ENCODE results near the gene PLXNB2.
A peak's percentile ranks its signal among the peaks of the same experiment; 100 is the strongest.

PLXNB2 gene

DNA sequence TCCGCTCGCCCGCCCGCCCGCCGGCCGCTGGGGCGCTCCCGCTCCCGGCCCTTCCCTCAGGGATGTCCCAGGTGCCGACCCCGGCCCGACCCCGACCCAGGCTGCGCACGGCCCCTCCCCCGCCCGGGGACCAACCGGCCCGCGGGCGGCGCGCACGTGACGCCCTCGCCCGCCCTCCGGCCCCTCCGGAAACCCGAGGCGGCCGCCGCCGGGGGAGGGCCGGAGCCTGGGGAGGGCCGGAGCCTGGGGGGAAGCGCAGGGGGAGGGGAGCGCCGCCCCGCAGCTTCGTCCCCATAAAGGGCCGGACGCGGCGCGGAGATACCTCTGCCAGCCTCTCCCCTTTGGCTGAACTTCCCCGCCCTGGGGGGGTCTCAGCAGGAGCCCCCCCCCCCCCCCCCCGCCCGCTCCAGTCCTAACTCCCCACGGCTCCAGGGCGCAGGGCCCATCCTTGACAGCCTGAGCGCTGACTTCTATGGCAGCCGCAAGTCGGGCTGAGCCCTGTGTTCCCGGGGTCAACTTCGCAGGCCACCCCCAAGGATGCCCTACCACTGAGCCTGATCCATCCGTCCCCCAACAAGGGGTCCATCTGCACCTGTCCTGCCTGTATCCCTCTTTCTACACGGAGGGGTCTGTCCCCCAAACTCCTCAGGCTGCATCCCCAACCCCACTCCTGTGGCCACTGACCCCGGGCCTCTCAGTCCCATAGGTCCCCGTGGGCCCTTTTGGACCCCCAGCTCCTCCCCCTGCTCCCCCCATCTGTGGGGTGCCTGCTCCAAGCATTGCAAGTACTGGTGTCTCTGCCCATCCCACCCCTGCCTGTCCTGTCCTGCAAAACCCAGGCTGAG, 45.6 kb downstream of the PLXNB2 start, which contains the start of gene MAPK12:
MAPK12 (minus strand) TSS at position 69 of the 845 bp plus-strand sequence. CDS start 174 bp downstream, outside the sequence.
- H3K4me3 ChIP-seq (ENCODE audit: low read length): peak within 1 kb of the TSS; percentile 90
- H3K27ac ChIP-seq (ENCODE audit: low read length): no peak within 1 kb of the TSS
- H3K9me2 ChIP-seq (replicated peaks; ENCODE audit: insufficient read depth, low read length): no peaks in the 10 kb centered on the region
- DNase-seq: peak; percentile 63
- TF ChIP-seq EZH2phosphoT487 (IDR thresholded peaks at IDR 0.05; ENCODE audit: low read length) (no peak), CTCF (IDR thresholded peaks at IDR 0.05; ENCODE audit: low read length) (no peak), EZH2 (optimal IDR thresholded peaks at IDR 0.05; ENCODE audit: low read depth, low read length) (no peak)
- H3K9me3 ChIP-seq (replicated peaks; ENCODE audit: insufficient read depth, low read length): no peaks in the 10 kb centered on the region
- H3K4me1 ChIP-seq (ENCODE audit: low read length): peaks cover 8% of the 10 kb centered on the region
- H3K36me3 ChIP-seq (replicated peaks; ENCODE audit: insufficient read depth, low read length): no peaks in the 10 kb centered on the region
- no peaks in the 10 kb centered on the region for H3K27me3 ChIP-seq (replicated peaks; ENCODE audit: insufficient read depth, low read length)
- no peaks in the 10 kb centered on the region for H4K20me1 ChIP-seq (ENCODE audit: insufficient read depth, low read length)
- H3K79me2 ChIP-seq (ENCODE audit: low read length): peaks cover 16% of the 10 kb centered on the region
- H3F3A ChIP-seq (ENCODE audit: insufficient read depth, low read length): no peaks in the 10 kb centered on the region
- peak within 1 kb of the TSS; percentile 73 for H3K9ac ChIP-seq (ENCODE audit: low read length)
- H2AFZ ChIP-seq (ENCODE audit: low read length): peak within 1 kb of the TSS; percentile 57
- H3K4me2 ChIP-seq (ENCODE audit: low read depth, low read length): peak within 1 kb of the TSS; percentile 85

DNA sequence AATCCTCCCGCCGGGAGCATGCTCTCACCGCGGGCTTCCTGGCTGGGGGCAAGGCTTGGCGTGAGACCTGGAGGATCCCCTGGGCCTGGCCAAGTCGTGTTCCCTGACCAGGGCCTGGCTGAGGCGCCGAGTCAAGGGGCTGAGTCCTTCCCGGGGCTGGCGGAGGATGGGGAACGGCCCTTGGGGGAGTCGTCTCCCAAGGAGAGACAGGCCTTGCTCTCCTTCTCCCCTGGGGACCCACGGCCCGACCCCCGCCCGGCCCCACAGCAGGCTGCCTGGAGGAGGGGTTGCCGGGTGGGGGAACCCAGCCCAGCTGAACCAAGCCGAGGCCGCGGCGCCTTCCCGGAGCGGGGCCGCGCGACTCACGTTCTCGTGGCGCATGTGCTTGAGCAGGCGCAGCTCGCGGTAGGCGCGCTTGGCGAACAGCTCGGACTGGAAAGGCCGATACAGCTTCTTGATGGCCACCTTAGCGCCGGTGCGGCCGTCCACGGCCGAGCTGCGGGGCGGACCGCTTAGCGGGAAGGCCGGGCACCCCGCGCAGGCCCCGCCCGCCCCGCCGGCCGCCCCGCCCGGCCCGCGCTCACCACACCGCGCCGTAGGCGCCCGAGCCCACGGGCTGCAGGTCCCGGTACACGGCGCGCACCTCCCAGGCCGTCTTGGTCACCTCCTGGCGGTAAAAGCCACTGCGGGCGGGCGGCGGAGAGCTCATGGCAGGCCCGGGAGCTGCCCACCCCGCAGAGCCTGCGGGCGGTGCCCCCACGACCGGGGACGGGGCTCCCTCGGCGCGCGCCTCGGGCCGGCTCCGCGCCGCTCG, 46.4 kb downstream of the PLXNB2 start:
- DNase-seq: peak; percentile 54
- Histone ChIP-seq H4K20me1 (ENCODE audit: insufficient read depth, low read length) (no peaks in the 10 kb centered on the region), H3K9ac (ENCODE audit: low read length) (peak overlapping the region; percentile 73), H3K4me3 (ENCODE audit: low read length) (peak overlapping the region; percentile 90), H3K4me2 (ENCODE audit: low read depth, low read length) (peak overlapping the region; percentile 85), H2AFZ (ENCODE audit: low read length) (peak overlapping the region; percentile 57), H3K9me3 (replicated peaks; ENCODE audit: insufficient read depth, low read length) (no peaks in the 10 kb centered on the region), H3F3A (ENCODE audit: insufficient read depth, low read length) (no peaks in the 10 kb centered on the region), H3K27ac (ENCODE audit: low read length) (no peak overlapping the region), H3K9me2 (replicated peaks; ENCODE audit: insufficient read depth, low read length) (no peaks in the 10 kb centered on the region), H3K4me1 (ENCODE audit: low read length) (peaks cover 8% of the 10 kb centered on the region), H3K79me2 (ENCODE audit: low read length) (peaks cover 16% of the 10 kb centered on the region), H3K27me3 (replicated peaks; ENCODE audit: insufficient read depth, low read length) (no peaks in the 10 kb centered on the region), H3K36me3 (replicated peaks; ENCODE audit: insufficient read depth, low read length) (no peaks in the 10 kb centered on the region)
- TF ChIP-seq CTCF (IDR thresholded peaks at IDR 0.05; ENCODE audit: low read length) (no peak), EZH2 (optimal IDR thresholded peaks at IDR 0.05; ENCODE audit: low read depth, low read length) (no peak), EZH2phosphoT487 (IDR thresholded peaks at IDR 0.05; ENCODE audit: low read length) (no peak)

DNA sequence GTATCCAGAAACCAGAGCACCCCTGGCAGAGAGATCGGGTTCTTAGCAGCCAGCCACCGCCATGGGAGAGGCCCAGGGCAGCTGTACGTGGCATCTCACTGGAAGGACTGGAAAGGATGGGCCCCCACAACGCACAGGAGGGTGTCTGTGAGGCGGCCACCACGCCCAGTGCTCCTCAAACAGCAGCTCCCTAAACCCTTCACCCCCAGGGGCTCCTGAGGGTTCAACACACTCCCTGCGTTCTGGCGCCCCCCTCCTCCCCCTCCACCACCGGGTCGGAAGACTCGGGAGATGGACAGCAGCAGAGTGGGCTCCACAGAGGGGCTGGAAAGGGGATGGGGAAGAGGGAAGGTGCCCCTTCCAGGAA, 47.0 kb downstream of the PLXNB2 start:
- DNase-seq: no peak
- H3K9ac ChIP-seq (ENCODE audit: low read length): peak overlapping the region; percentile 73
- H3K27ac ChIP-seq (ENCODE audit: low read length): no peak overlapping the region
- H3F3A ChIP-seq (ENCODE audit: insufficient read depth, low read length): no peaks in the 10 kb centered on the region
- no peaks in the 10 kb centered on the region for H3K27me3 ChIP-seq (replicated peaks; ENCODE audit: insufficient read depth, low read length)
- H4K20me1 ChIP-seq (ENCODE audit: insufficient read depth, low read length): no peaks in the 10 kb centered on the region
- TF ChIP-seq EZH2 (optimal IDR thresholded peaks at IDR 0.05; ENCODE audit: low read depth, low read length) (no peak), CTCF (IDR thresholded peaks at IDR 0.05; ENCODE audit: low read length) (no peak), EZH2phosphoT487 (IDR thresholded peaks at IDR 0.05; ENCODE audit: low read length) (no peak)
- H3K4me2 ChIP-seq (ENCODE audit: low read depth, low read length): peak overlapping the region; percentile 85
- no peaks in the 10 kb centered on the region for H3K9me2 ChIP-seq (replicated peaks; ENCODE audit: insufficient read depth, low read length)
- H3K4me1 ChIP-seq (ENCODE audit: low read length): peaks cover 8% of the 10 kb centered on the region
- no peaks in the 10 kb centered on the region for H3K9me3 ChIP-seq (replicated peaks; ENCODE audit: insufficient read depth, low read length)
- H3K79me2 ChIP-seq (ENCODE audit: low read length): peaks cover 16% of the 10 kb centered on the region
- peak overlapping the region; percentile 57 for H2AFZ ChIP-seq (ENCODE audit: low read length)
- H3K4me3 ChIP-seq (ENCODE audit: low read length): peak overlapping the region; percentile 90
- H3K36me3 ChIP-seq (replicated peaks; ENCODE audit: insufficient read depth, low read length): no peaks in the 10 kb centered on the region
